Fibroblast of lung (primary cell): ENCODE results near the gene SNN.

Experiments used
- EZH2 ChIP-seq: IDR thresholded peaks from 2 replicates; pipeline ENCODE4 v1.5.1; 2012; ENCODE audit warnings: low read length, control low read depth, mild to moderate bottlenecking; ENCODE audit errors: missing control alignments
- TF ChIP-seq, protein P1 (sequence below), 2 donors: IDR thresholded peaks in 1 of 2; conservative IDR thresholded peaks in 1 of 2; 1 replicate in 1 of 2; 2 replicates in 1 of 2; pipeline ENCODE4 v1.5.1; 2011 to 2012; ENCODE audit warnings: low read length in 2 of 2, control low read depth in 1 of 2, inconsistent platforms in 1 of 2, low read depth in 1 of 2, mild to moderate bottlenecking in 1 of 2

DNA sequence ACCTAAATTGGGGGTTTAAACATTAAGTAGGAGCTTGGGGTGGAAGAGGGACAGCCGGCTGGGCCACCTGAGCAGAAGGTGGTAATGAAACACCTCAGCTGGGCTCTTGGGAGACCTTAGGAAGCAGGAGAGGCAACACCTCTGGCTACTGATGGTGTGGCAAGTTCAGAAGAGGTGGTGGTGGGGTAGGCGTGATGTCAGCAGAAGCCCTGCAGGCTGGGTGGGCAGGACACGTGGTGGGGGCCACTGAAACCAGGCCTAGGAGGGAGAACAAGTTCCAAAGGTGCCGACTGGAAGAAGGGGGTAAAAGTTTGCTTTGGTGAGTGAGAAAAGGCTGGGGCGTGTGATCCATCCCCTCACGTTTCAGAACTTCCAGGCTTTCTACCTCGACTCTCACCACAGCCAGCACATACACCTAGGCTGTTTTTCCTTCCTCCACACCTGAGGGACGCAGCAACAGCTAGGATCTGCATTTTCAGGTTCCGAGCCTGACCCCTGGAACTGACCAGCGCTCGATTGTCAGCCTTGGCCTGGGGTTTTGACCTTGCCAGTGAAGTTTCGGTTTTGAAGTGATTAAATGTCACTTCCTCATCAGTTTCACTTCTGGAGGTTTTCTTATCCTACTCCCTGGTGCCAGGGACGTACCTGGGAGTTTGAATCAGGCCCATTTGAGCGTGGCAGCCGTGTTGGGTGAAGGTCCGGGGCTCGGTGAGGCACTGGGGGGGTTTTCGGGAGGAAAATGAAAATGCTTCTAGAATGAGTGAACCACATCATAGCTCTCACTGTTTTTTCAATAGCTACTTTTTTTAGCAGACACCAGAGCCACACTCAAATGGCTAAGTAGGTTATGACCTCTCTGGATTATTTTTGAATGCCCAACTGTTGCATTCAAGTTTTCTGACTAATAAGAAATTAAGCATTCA is 10.0 kb downstream of the SNN start:
- TF ChIP-seq, protein P1, sequence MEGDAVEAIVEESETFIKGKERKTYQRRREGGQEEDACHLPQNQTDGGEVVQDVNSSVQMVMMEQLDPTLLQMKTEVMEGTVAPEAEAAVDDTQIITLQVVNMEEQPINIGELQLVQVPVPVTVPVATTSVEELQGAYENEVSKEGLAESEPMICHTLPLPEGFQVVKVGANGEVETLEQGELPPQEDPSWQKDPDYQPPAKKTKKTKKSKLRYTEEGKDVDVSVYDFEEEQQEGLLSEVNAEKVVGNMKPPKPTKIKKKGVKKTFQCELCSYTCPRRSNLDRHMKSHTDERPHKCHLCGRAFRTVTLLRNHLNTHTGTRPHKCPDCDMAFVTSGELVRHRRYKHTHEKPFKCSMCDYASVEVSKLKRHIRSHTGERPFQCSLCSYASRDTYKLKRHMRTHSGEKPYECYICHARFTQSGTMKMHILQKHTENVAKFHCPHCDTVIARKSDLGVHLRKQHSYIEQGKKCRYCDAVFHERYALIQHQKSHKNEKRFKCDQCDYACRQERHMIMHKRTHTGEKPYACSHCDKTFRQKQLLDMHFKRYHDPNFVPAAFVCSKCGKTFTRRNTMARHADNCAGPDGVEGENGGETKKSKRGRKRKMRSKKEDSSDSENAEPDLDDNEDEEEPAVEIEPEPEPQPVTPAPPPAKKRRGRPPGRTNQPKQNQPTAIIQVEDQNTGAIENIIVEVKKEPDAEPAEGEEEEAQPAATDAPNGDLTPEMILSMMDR (conservative IDR thresholded peaks at IDR 0.05 in 1 of 2, IDR thresholded peaks at IDR 0.05 in 1 of 2; ENCODE audit: low read depth in 1 of 2, low read length in 2 of 2): no peak
- no peak for TF ChIP-seq EZH2
